HG03457 (cell line): ENCODE measurements around the gene LHFPL3.

ENCODE experiments used
- ATAC-seq: cut with Tn5 transposase; IDR thresholded peaks from one replicate; pipeline ENCODE4 v1.9.1; 2021; ENCODE audit warnings: moderate number of reproducible peaks; ENCODE audit not compliant: unreplicated experiment

Gene LHFPL3

DNA sequence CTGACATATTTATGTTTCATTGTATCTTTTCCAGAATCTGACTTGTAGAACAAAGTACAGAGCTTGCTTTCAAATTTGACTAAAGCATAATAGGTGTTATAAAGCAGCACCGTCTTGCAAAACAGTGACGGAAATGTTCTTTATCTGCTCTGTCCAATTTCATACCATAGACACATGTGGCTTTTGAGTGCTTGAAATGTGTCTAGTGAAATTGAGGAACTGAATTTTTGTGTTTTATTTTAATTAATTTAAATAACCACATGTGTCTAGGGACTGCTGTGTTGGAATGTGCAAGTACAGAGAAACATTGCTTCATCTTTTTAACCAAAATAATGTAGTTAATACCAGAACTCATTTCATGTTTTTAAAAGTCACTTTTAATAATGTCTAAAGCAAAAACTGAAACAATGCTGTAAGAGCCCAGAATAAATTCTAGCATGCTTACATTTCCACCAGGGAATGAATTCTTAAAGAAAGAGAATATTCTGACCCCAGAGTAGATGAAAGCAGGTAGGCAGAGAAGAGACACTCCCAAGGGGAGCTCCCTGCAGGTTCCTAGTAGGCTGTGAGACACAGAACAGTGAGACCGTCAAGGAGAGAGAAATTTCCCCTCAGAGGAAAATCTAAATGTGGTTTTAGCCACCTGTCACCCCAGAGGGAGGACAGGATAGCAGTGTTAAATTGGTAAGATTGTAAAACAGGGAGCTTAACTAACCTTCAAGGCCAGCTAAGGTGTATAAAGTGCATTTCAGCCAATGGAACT is 510.3 kb downstream of the LHFPL3 start:
- no peak for ATAC-seq

GRCh38 chr7:104839842-104840241 is 511.4 kb downstream of the LHFPL3 start:
- ATAC-seq: no peak

GRCh38 chr7:104841798-104842197 is 513.4 kb downstream of the LHFPL3 start:
- ATAC-seq: no peak

GRCh38 chr7:104843198-104843597 is 514.8 kb downstream of the LHFPL3 start:
- no peak for ATAC-seq

DNA sequence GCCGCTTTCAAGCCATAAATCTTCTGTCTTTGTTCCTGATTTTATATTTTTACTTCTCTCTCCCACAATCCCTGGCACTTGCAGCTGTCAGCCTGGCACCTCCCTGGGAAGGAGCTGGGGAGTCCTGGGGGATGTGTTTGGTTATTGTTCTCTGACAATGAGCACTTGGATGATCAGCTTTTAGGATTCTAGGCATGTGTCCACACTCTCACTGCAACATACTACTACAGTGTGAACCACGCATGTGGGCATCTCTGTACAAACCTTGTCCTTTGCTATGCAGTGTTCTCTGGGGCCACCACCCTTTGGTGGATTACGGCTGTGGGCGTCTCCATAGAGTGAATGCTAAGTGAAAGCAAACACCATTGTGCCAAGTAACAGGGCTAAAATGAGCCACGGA is 517.2 kb downstream of the LHFPL3 start:
- no peak for ATAC-seq

GRCh38 chr7:104846731-104847130 is 518.3 kb downstream of the LHFPL3 start:
- no peak for ATAC-seq

- no peak for ATAC-seq
Observed at GRCh38 chr7:104848138-104848990, 520.0 kb downstream of the LHFPL3 start.

- no peak for ATAC-seq
Observed at GRCh38 chr7:104850374-104850773, 522.0 kb downstream of the LHFPL3 start.

DNA sequence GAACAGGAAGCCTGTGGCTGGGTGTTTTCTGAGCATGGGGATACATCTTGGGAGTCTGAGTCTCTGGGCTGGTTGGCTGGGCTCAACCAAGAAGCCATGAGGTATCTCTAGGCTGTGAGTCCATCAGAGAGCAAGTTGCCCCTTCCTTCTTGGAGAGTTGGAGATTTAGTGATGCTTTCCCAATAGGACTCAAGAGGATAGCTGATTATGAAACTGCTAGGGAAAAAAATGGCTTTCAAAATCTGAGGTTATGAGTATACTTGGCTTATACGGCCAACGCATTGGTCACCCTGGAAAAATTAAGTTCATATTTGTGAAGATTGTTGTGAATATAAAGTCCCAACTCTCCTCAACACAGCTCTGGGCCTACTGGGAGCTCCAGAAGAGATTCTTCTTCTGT is 522.9 kb downstream of the LHFPL3 start:
- ATAC-seq: no peak

- no peak for ATAC-seq
Observed at GRCh38 chr7:104852386-104852785, 524.0 kb downstream of the LHFPL3 start.

DNA sequence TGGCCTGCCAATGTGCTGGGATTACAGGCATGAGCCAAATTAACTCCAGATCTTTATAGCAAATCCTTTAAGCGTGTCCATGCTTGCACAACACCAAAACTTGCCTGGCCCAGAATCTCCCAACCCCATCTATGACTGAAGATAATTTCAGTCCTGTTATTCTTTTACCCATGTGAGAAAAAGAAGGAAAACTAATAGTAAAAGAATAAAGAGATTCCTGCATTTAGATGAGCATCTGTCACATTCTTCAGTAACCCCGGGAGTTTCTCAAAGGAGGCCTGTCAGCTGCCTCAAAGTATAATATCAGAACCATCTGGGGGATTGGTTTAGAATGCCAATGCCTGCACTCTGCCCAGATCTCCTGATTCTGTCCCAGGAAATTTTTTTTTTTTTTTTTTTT is 527.5 kb downstream of the LHFPL3 start:
- ATAC-seq: no peak

DNA sequence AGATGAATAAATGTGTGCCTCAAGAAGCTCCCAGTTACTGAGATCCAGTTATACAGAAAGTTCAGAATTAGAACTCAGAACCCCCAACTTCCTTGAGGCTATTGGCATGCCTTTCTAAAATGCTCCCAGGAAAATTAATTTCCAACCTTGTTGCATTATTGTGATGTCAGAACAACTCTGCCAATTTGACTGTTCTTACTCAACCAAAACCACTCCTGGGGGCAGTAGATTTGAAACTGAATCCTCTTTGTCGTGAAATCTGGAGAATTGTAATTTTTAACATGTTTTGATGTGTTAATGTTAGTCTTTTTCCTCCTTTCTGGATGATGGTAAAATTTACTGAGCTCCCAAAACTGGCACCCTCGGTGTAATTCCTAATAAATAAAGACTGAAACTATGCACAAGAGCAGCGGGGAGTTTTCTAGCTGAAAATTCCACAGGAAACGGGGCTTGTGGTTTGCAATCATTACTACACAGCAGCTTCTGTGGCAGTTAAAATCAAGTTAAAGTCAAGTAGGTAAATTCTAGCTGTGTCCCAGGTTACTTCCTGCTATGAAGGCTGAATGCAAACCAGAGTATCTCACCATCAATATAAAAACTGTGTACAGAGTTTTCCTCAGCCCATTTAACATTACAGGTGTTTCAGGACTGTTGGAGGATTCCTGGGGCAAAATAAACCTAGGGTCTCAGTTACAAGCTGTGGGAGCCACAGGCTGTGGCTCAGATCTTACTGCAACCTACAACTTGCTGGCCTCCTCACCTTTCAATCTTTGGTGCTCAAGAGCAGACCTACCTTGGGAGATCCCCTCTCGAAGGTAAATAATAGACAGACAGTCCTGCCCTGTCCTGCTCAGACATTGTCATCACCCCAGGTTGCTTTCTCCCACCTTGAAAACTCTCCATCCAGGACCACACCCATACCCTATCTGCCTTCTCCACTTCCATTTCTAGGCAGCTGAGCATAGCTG is 529.3 kb downstream of the LHFPL3 start:
- peak; percentile 56 for ATAC-seq

- no peak for ATAC-seq
Observed at GRCh38 chr7:104859754-104860426, 531.5 kb downstream of the LHFPL3 start.

DNA sequence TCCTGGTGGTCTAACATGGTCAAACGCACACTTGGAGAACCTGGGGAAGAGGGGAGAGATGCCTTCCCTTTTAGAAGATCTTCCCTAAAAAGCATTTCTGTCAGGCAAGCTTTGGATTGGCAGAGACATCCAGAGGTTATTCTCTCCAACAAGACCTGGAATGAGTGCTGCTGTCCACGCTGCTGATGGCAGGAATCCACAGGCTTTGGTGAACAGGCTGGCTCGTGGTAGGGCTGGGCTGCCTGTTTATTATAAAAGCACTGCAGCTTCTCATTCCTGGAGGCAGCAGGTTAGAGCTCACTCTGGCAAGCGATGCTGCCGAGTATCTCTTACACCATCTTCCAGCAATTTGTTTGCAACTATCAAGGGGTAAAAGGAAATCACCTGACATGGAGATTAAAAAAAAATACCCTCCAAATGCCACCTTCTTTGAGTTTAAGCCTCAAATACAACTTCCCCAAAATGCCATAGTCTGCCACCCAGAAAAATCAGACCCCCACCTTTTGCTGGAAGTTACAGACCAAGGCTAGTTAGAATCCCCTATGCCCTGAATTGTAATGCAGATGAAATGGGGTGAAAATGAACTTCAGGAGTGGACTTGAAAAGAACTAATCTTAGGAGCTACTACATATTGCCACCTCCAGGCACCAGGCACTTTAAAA is 533.5 kb downstream of the LHFPL3 start:
- no peak for ATAC-seq

DNA sequence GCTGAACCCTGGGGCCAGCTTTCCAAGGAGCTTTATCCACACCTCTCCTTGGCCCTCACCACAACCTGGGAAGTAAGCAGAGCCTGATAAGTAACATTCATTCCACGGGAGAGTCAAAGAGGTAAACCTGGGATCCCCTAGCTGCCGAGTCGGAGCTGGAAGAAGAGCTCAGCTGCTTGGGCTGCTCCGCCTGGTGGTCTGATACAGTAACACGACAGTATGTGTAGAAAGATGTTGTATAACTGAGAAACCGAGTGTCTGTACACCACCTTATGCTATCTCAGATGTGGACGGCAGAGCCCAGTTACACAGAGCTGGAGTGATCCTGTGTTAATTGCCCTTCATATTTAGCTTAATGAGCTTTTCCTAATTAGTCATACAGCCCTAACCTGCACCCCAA is 534.3 kb downstream of the LHFPL3 start:
- no peak for ATAC-seq

DNA sequence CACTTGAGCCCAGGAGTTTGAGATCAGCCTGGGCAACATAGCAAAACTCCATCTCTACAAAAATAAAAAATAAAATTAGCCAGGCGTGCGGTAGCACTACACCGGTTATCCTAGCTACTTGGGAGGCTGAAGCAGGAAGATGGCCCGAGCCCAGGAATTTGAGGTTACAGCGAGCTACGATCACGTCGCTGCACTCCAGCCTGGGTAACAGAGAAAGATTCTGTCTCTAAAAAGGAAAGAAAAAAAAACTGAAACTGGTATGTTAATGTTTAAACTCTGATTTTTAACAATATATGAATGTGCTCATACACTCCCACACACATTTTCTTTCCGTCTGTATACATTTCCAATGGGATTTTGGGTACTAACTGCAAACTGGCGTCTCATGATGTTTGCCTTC is 545.0 kb downstream of the LHFPL3 start:
- no peak for ATAC-seq

- peak; percentile 59 for ATAC-seq
Observed at GRCh38 chr7:104878577-104878976, 550.2 kb downstream of the LHFPL3 start.

DNA sequence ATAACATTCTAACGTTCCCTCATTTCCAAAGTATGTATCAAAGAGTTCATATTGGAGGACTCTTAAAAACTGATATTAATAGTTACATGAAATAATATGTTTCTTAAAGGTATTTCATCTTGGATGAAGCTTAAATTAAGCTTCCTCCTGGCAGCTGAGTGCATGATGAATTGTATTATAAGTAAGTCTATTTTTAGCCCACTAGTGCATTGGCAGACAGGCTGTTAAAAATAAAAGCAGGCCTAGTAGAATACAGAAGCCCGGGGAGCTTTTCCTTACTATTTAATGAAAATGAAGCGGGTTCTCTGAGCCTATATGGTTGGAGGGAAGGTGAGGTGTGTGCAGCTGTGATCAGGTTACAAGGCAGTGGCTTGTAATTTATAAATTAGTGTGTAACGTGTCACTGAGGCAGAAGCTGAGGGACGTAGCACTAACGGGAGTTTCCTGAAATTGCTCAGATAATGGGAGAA is 554.9 kb downstream of the LHFPL3 start:
- ATAC-seq: no peak

DNA sequence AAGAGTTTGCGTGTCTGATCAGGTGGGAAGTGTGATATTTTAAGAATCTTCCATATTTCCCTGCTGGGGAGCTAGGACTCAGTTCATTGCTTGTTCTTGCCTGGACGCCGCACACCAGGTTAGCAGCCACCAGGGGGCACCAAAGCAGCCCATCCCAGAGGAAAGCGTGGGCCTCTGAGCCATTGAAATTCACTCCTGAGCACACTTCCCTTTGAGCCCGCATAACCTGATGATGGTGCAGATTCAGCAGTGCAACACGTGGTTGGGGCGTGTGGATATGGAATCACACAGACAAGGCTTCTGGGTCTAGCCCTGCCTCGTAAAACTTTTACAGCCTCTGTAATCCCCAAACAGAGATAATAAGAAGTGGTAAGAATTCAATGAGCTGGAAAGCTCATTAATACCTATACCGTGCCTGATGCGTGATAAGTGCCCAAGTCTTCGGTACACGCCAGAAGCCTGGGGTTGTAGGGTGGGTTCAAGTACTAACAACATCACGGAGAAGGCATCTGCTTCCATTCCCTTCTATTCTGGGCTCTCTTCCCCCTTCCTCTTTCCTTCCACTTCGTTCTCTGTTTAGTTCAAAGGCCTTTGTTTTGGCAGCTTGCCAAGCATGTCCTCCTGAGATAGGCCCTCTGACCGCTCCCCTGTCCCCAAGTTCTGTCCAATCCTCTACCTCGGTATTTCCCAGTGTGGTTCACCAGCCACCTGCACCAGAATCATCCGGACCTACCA is 555.5 kb downstream of the LHFPL3 start:
- peak; percentile 84 for ATAC-seq
